IMR-90 (cell line): ENCODE results near the gene GPC5. TPM values are rescaled to one million over a fixed set of nuclear protein-coding genes. Genes with fewer than 3 reads are reported as not detected.

ENCODE experiments used
- ATAC-seq: fragments of 200-7000 bp; cut with Tn5 transposase; 2 replicates; pipeline ENCODE4 v1.9.1; 2020; ENCODE audit warnings: low read depth, mild to moderate bottlenecking, moderate library complexity
- BruUV-seq: library from RNA; stranded (reverse); fragments of 400-500 nt; replicated peaks from 2 replicates; lab custom pipeline; 2021; lab: Mats Ljungman, UMichigan
- CTCF ChIA-PET: fragments of 300-600 bp; formaldehyde crosslinking; extraction: SDS; loops from one replicate; lab custom pipeline; 2021; ENCODE audit warnings: antibody characterized with exemption; lab: Yijun Ruan, JAX
- POLR2A ChIA-PET: fragments of 300-600 bp; sonication (Branson Sonifier 250); formaldehyde crosslinking; loops from one replicate; lab custom pipeline; 2022; ENCODE audit warnings: antibody characterized with exemption; ENCODE audit not compliant: unreplicated experiment; lab: Charles Lee
- DNase-seq: peaks from one replicate; pipeline ENCODE4 v3.0.0; 2013
- H2AFZ ChIP-seq: replicated peaks from 2 replicates; pipeline ENCODE3; 2013; ENCODE audit warnings: low read length, mild to moderate bottlenecking; ENCODE audit not compliant: poor library complexity
- H2AK5ac ChIP-seq: 2 replicates; pipeline ENCODE4 v1.6.1; 2013; ENCODE audit warnings: low read depth, low read length, inconsistent platforms
- H2AK9ac ChIP-seq: replicated peaks from 2 replicates; pipeline ENCODE3; 2013; ENCODE audit warnings: mild to moderate bottlenecking, low read depth, low read length, moderate library complexity; ENCODE audit not compliant: poor library complexity
- H2BK120ac ChIP-seq: 2 replicates; pipeline ENCODE4 v1.6.1; 2013; ENCODE audit warnings: low read depth, low read length, inconsistent platforms
- H2BK15ac ChIP-seq: 3 replicates; pipeline ENCODE4 v1.6.1; 2013; ENCODE audit warnings: low read depth, low read length, inconsistent platforms
- H2BK20ac ChIP-seq: 2 replicates; pipeline ENCODE4 v1.6.1; 2013; ENCODE audit warnings: low read depth, mild to moderate bottlenecking, inconsistent platforms, low read length, moderate library complexity
- H2BK5ac ChIP-seq: 2 replicates; pipeline ENCODE4 v1.6.1; 2013; ENCODE audit warnings: mild to moderate bottlenecking, low read depth, low read length, inconsistent platforms; ENCODE audit not compliant: poor library complexity, severe bottlenecking
- H3K14ac ChIP-seq: replicated peaks from 2 replicates; pipeline ENCODE4 v1.6.1; 2013; ENCODE audit warnings: low read depth, low read length, inconsistent platforms
- H3K18ac ChIP-seq: 2 replicates; pipeline ENCODE4 v1.6.1; 2013; ENCODE audit warnings: low read depth, low read length, control low read depth
- H3K23ac ChIP-seq: 2 replicates; pipeline ENCODE4 v1.6.1; 2013; ENCODE audit warnings: low read depth, low read length, inconsistent platforms
- H3K27ac ChIP-seq: 2 replicates; pipeline ENCODE4 v1.5.1; 2013; ENCODE audit warnings: mild to moderate bottlenecking, control low read depth, low read length; ENCODE audit not compliant: insufficient read depth
- H3K27me3 ChIP-seq: 2 replicates; pipeline ENCODE4 v1.6.1; 2013; ENCODE audit warnings: low read length; ENCODE audit not compliant: control insufficient read depth, insufficient read depth
- H3K36me3 ChIP-seq: 2 replicates; pipeline ENCODE4 v1.6.1; 2013; ENCODE audit warnings: low read length, mixed read lengths; ENCODE audit not compliant: control insufficient read depth, insufficient read depth
- H3K4ac ChIP-seq: 2 replicates; pipeline ENCODE4 v1.6.1; 2013; ENCODE audit warnings: low read depth, low read length, inconsistent platforms
- H3K4me1 ChIP-seq: 2 replicates; pipeline ENCODE4 v1.6.1; 2013; ENCODE audit warnings: low read length, mixed read lengths; ENCODE audit not compliant: control insufficient read depth, insufficient read depth
- H3K4me2 ChIP-seq: 2 replicates; pipeline ENCODE4 v1.6.1; 2013; ENCODE audit warnings: low read depth, mild to moderate bottlenecking, control low read depth, low read length, moderate library complexity
- H3K4me3 ChIP-seq: 2 replicates; pipeline ENCODE4 v1.5.1; 2013; ENCODE audit warnings: low read depth, mild to moderate bottlenecking, control low read depth, low read length, moderate library complexity; ENCODE audit not compliant: insufficient read depth
- H3K56ac ChIP-seq: 2 replicates; pipeline ENCODE4 v1.6.1; 2013; ENCODE audit warnings: low read length, inconsistent platforms; ENCODE audit not compliant: insufficient read depth; ENCODE audit errors: extremely low read depth
- H3K79me1 ChIP-seq, 2 experiments: 2 replicates each; pipeline ENCODE4 v1.6.1; 2013; ENCODE audit warnings: low read length in 2 of 2, inconsistent platforms in 1 of 2, low read depth in 1 of 2
- H3K9ac ChIP-seq: 2 replicates; pipeline ENCODE4 v1.6.1; 2013; ENCODE audit warnings: low read depth, low read length, control low read depth
- H3K9me1 ChIP-seq: 2 replicates; pipeline ENCODE4 v1.6.1; 2013; ENCODE audit warnings: low read length, inconsistent platforms; ENCODE audit not compliant: insufficient read depth
- H3K9me3 ChIP-seq: 2 replicates; pipeline ENCODE4 v1.6.1; 2013; ENCODE audit warnings: low read length; ENCODE audit not compliant: control insufficient read depth, insufficient read depth
- H4K20me1 ChIP-seq: 2 replicates; pipeline ENCODE4 v1.6.1; 2013; ENCODE audit warnings: low read length, inconsistent platforms; ENCODE audit not compliant: insufficient read depth
- H4K5ac ChIP-seq: 2 replicates; pipeline ENCODE4 v1.6.1; 2013; ENCODE audit warnings: mild to moderate bottlenecking, low read depth, low read length, control low read depth
- H4K8ac ChIP-seq, 2 experiments: 2 replicates each; pipeline ENCODE4 v1.6.1; 2013; ENCODE audit warnings: low read depth in 2 of 2, low read length in 2 of 2, control low read depth in 1 of 2, inconsistent platforms in 1 of 2
- H4K91ac ChIP-seq: 2 replicates; pipeline ENCODE4 v1.6.1; 2013; ENCODE audit warnings: low read depth, low read length, inconsistent platforms; ENCODE audit not compliant: insufficient read depth
- MAZ ChIP-seq: IDR thresholded peaks from 2 replicates; pipeline ENCODE4 v1.6.1; 2012; ENCODE audit warnings: low read depth, mild to moderate bottlenecking, low read length, improper control_type of control experiment, moderate library complexity, borderline replicate concordance
- SMC3 ChIP-seq: fragments of 150-350 bp; IDR thresholded peaks from 2 replicates; pipeline ENCODE4 v1.6.1; 2016; ENCODE audit warnings: low read depth, mild to moderate bottlenecking, antibody characterized with exemption, low read length, moderate library complexity
- WGBS, 2 experiments: methylation state at CpG; one replicate each; pipeline versions ENCODE4 v1.1.5 to v1.1.7; 2013; ENCODE audit warnings: missing lambda C conversion rate in 2 of 2; ENCODE audit not compliant: insufficient read length in 1 of 2; ENCODE audit errors: extremely low coverage in 2 of 2; 5-methylcytosine and 5-hydroxymethylcytosine counted together
- dilution Hi-C: fragments of 300-500 bp; cut with HindIII; formaldehyde crosslinking; loops from one replicate; pipeline ENCODE4 v1.14.3; 2018; ENCODE audit warnings: low sequenced_read_pairs; ENCODE audit not compliant: unreplicated experiment
- in situ Hi-C: fragments of 300-500 bp; cut with MboI; formaldehyde crosslinking; loops from 3 replicates; pipeline ENCODE4 v1.14.3; 2019; ENCODE audit warnings: low sequenced_read_pairs, inconsistent platforms, mixed read lengths
- intact Hi-C: fragments of 100-400 bp; cut with micrococcal nuclease; formaldehyde crosslinking; loops from 2 replicates; pipeline ENCODE4 v1.10.0; 2022
- polyA plus RNA-seq, 3 experiments: library from polyadenylated mRNA; depleted of rRNA; stranded (reverse); fragments of >200 nt; gene quantifications; 2 replicates each; pipeline ENCODE4 v1.2.3, GENCODE V29; 2012; ENCODE audit warnings: low replicate concordance in 1 of 3
- total RNA-seq: library from RNA; depleted of rRNA; stranded (reverse); fragments of >200 nt; gene quantifications from 2 replicates; pipeline ENCODE4 v1.2.3, GENCODE V29; 2012
- TF ChIP-seq, protein P1 (sequence below): fragments of 150-350 bp; IDR thresholded peaks from 2 replicates; pipeline ENCODE4 v1.6.1; 2016; ENCODE audit warnings: low read depth, mild to moderate bottlenecking, low read length, moderate library complexity, borderline replicate concordance

GPC5 gene
- total and polyA plus RNA-seq, 2 of the 4 experiments (the other 2 are of a cell fraction), result 0.94 to 1.8 TPM

DNA sequence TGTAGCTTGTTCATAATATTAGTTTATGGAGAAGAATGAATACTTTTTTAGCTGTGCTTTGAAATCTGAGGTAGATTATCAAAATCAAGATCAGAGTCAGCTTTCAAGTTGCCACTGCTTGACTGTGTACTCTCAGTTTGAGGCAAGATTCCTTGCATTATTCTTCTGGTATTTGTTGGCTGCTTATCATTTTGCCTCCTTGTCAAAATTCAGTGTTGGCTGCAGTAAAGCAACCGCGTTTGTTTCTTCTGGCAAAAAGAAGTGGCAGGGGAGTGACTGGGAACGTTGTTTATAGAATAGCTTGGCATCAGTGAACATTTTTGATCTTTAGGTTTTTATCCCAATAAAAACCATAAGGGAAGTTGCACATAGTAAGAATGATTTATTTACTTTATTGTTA lies 1408.9 kb downstream of the GPC5 start:
- CTCF ChIA-PET, result interaction anchor here (0.6 kb wide), 1 partner anchor 401 kb away, joined by 3 read pairs; no protein-coding TSS in a partner anchor
- Histone ChIP-seq H2BK120ac (no peak overlapping the region), H2BK5ac (no peak overlapping the region), H4K20me1 (no peaks in the 10 kb centered on the region), H4K8ac (no peak overlapping the region), H3K14ac (no peak overlapping the region), H3K18ac (no peak overlapping the region), H3K9ac (peak overlapping the region; percentile 21; the same call in 1 of the 2 replicates), H3K56ac (no peak overlapping the region), H4K5ac (no peak overlapping the region), H2AK5ac (no peak overlapping the region), H2AFZ (no peak overlapping the region), H3K4ac (no peak overlapping the region), H4K91ac (no peak overlapping the region), H3K27me3 (no peaks in the 10 kb centered on the region), H2AK9ac (no peak overlapping the region), H3K27ac (no peak overlapping the region), H3K9me1 (no peaks in the 10 kb centered on the region), H3K23ac (no peak overlapping the region), H3K4me1 (no peaks in the 10 kb centered on the region), H3K4me3 (no peak overlapping the region), H2BK20ac (peak overlapping the region; percentile 33; the same call in 1 of the 2 replicates), H3K9me3 (no peaks in the 10 kb centered on the region), H3K4me2 (peak overlapping the region; percentile 68), H3K36me3 (no peaks in the 10 kb centered on the region), H3K79me1 (no peaks in the 10 kb centered on the region), H2BK15ac (no peak overlapping the region)
- TF ChIP-seq MAZ (no peak), SMC3 (no peak)
- TF ChIP-seq, protein P1, sequence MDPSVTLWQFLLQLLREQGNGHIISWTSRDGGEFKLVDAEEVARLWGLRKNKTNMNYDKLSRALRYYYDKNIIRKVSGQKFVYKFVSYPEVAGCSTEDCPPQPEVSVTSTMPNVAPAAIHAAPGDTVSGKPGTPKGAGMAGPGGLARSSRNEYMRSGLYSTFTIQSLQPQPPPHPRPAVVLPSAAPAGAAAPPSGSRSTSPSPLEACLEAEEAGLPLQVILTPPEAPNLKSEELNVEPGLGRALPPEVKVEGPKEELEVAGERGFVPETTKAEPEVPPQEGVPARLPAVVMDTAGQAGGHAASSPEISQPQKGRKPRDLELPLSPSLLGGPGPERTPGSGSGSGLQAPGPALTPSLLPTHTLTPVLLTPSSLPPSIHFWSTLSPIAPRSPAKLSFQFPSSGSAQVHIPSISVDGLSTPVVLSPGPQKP, result no peak
- POLR2A ChIA-PET, result no interaction called here
- in situ Hi-C loops, result no loop called here
- ATAC-seq, result peak; percentile 40; the same call in 1 of the 2 replicates
- BruUV-seq, result no TSS peak
- DNase-seq, result peak; percentile 26
- WGBS, 2 experiments, result no CpG with 5 or more reads among the region's 3 CpGs
- dilution Hi-C loops, result no loop called here
- intact Hi-C loops, result loop anchor here (5.0 kb wide), 1 partner anchor 420 kb away; the partner anchor contains the start of gene GPC6
